ENCODE measurements around the gene SLC4A2. TPM values are rescaled to one million over a fixed set of nuclear protein-coding genes. Genes with fewer than 3 reads are reported as not detected.

SLC4A2 gene
- total and polyA plus RNA-seq, 4 donors: 27.5 to 98.8 (median 72.6) TPM

GRCh38 chr7:151119055-151119415 is 59.6 kb downstream of the SLC4A2 start:
- DNase-seq (ENCODE audit: low spot score): no peak
- Histone ChIP-seq H3K36me3 (ENCODE audit: control insufficient read depth in 4 of 4, insufficient read depth in 3 of 4, low read depth in 1 of 4, low read length in 3 of 4) (peaks cover 5 to 37% (median 12%) of the 10 kb centered on the region in 4 donors), H3K27me3 (ENCODE audit: control insufficient read depth in 4 of 4, insufficient read depth in 4 of 4, low read length in 3 of 4) (no peaks in the 10 kb centered on the region), H3K9ac (ENCODE audit: low read depth in 1 of 2, low read length in 2 of 2) (no peak overlapping the region), H3K4me1 (ENCODE audit: control insufficient read depth in 4 of 4, insufficient read depth in 4 of 4, low read length in 3 of 4) (no peaks in the 10 kb centered on the region), H3K9me3 (ENCODE audit: control insufficient read depth in 4 of 4, low read length in 3 of 4) (no peaks in the 10 kb centered on the region), H3K4me3 (ENCODE audit: low read depth in 1 of 3, low read length in 3 of 3) (no peak overlapping the region), H3K27ac (ENCODE audit: low read depth in 1 of 2, low read length in 2 of 2) (no peak overlapping the region)
- WGBS: 97% methylated on average over 13 of the region's 13 CpGs
- TF ChIP-seq HNF4A (conservative IDR thresholded peaks at IDR 0.05): no peak
- no peak for TF ChIP-seq SP1 (IDR thresholded peaks at IDR 0.05)
- no peak for TF ChIP-seq RXRA (IDR thresholded peaks at IDR 0.05)
- no peak for TF ChIP-seq TAF1 (conservative IDR thresholded peaks at IDR 0.05)
- no peak for TF ChIP-seq GABPA (IDR thresholded peaks at IDR 0.05 in 1 of 2, conservative IDR thresholded peaks at IDR 0.05 in 1 of 2)
- no peak for TF ChIP-seq FOXA2 (IDR thresholded peaks at IDR 0.05)
- TF ChIP-seq YY1 (IDR thresholded peaks at IDR 0.05): no peak
- no peak for TF ChIP-seq ATF3 (IDR thresholded peaks at IDR 0.05)
- no peak for TF ChIP-seq RAD21 (IDR thresholded peaks at IDR 0.05)
- no peak for TF ChIP-seq NR2F2 (IDR thresholded peaks at IDR 0.05)
- no peak for TF ChIP-seq FOXA1 (IDR thresholded peaks at IDR 0.05)
- no peak for TF ChIP-seq HNF4G (IDR thresholded peaks at IDR 0.05)
- no peak for TF ChIP-seq ZBTB33 (IDR thresholded peaks at IDR 0.05)
- no peak for TF ChIP-seq EGR1 (IDR thresholded peaks at IDR 0.05; ENCODE audit: low read depth in 2 of 2)

- Histone ChIP-seq H3K9me3 (ENCODE audit: control insufficient read depth in 4 of 4, low read length in 3 of 4) (no peaks in the 10 kb centered on the region), H3K4me1 (ENCODE audit: control insufficient read depth in 4 of 4, insufficient read depth in 4 of 4, low read length in 3 of 4) (no peaks in the 10 kb centered on the region), H3K27me3 (ENCODE audit: control insufficient read depth in 4 of 4, insufficient read depth in 4 of 4, low read length in 3 of 4) (no peaks in the 10 kb centered on the region), H3K4me3 (ENCODE audit: low read depth in 1 of 3, low read length in 3 of 3) (no peak overlapping the region), H3K27ac (ENCODE audit: low read depth in 1 of 2, low read length in 2 of 2) (no peak overlapping the region), H3K36me3 (ENCODE audit: control insufficient read depth in 4 of 4, insufficient read depth in 3 of 4, low read depth in 1 of 4, low read length in 3 of 4) (peaks cover 5 to 37% (median 13%) of the 10 kb centered on the region in 4 donors), H3K9ac (ENCODE audit: low read depth in 1 of 2, low read length in 2 of 2) (no peak overlapping the region)
- TF ChIP-seq NR2F2 (IDR thresholded peaks at IDR 0.05) (no peak), FOXA2 (IDR thresholded peaks at IDR 0.05) (no peak), MAX (IDR thresholded peaks at IDR 0.05) (no peak), YY1 (IDR thresholded peaks at IDR 0.05) (no peak), TAF1 (conservative IDR thresholded peaks at IDR 0.05) (no peak), ATF3 (IDR thresholded peaks at IDR 0.05) (no peak), JUND (IDR thresholded peaks at IDR 0.05) (no peak), ZBTB33 (IDR thresholded peaks at IDR 0.05) (no peak), RAD21 (IDR thresholded peaks at IDR 0.05) (no peak), FOXA1 (IDR thresholded peaks at IDR 0.05) (no peak), RXRA (IDR thresholded peaks at IDR 0.05) (no peak), EGR1 (IDR thresholded peaks at IDR 0.05; ENCODE audit: low read depth in 2 of 2) (no peak), REST (IDR thresholded peaks at IDR 0.05) (no peak), HNF4G (IDR thresholded peaks at IDR 0.05) (no peak), SP1 (IDR thresholded peaks at IDR 0.05) (no peak), HNF4A (conservative IDR thresholded peaks at IDR 0.05) (no peak)
- DNase-seq (ENCODE audit: low spot score): no peak
- WGBS: 97% methylated on average over 27 of the region's 27 CpGs
These were observed 60.5 kb downstream of the SLC4A2 start for GRCh38 chr7:151119902-151120301.
